NCI-H446 treated with DMSO at 0.1 percent for 48 hours (cell line): ENCODE measurements around the gene MKLN1.
"Not testable (repeated sequence)": the region's sequence is repeated elsewhere in the genome, so short reads cannot be mapped to it uniquely, and the experiment has no call there.

Experiments used
- DNase-seq: peaks from one replicate; lab custom pipeline; 2025; lab: John Stamatoyannopoulos, UW

Gene MKLN1

GRCh38 chr7:131312838-131313237 lies 14.8 kb upstream of the MKLN1 start:
- DNase-seq: no peak

- DNase-seq: no peak
Observed at GRCh38 chr7:131320603-131321002, 7.1 kb upstream of the MKLN1 start.

GRCh38 chr7:131321656-131322055 lies 6.0 kb upstream of the MKLN1 start:
- DNase-seq: no peak

- no peak for DNase-seq
Observed at GRCh38 chr7:131322061-131322460, 5.6 kb upstream of the MKLN1 start.

GRCh38 chr7:131322861-131323260 lies 4.8 kb upstream of the MKLN1 start:
- DNase-seq: no peak

GRCh38 chr7:131325179-131325840 lies 2.4 kb upstream of the MKLN1 start:
- no peak for DNase-seq

GRCh38 chr7:131326576-131326975 lies 1.1 kb upstream of the MKLN1 start:
- no peak for DNase-seq

GRCh38 chr7:131327049-131327625 lies 539 bp upstream of the MKLN1 start:
- no peak for DNase-seq

- DNase-seq: no peak
Observed at GRCh38 chr7:131328377-131329175, 900 bp downstream of the MKLN1 start.

GRCh38 chr7:131329176-131329570 lies 1.5 kb downstream of the MKLN1 start:
- DNase-seq: no peak

GRCh38 chr7:131330299-131330698 lies 2.6 kb downstream of the MKLN1 start:
- DNase-seq: no peak

GRCh38 chr7:131331806-131332205 lies 4.1 kb downstream of the MKLN1 start:
- DNase-seq: no peak

GRCh38 chr7:131332729-131333128 lies 5.1 kb downstream of the MKLN1 start:
- DNase-seq: not testable (repeated sequence)

- DNase-seq: no peak
Observed at GRCh38 chr7:131335639-131336381, 8.1 kb downstream of the MKLN1 start.

GRCh38 chr7:131336956-131337355 lies 9.3 kb downstream of the MKLN1 start:
- DNase-seq: no peak

- no peak for DNase-seq
Observed at GRCh38 chr7:131338173-131338572, 10.5 kb downstream of the MKLN1 start.

GRCh38 chr7:131338691-131339390 lies 11.2 kb downstream of the MKLN1 start:
- DNase-seq: no peak

GRCh38 chr7:131341690-131342089 lies 14.0 kb downstream of the MKLN1 start:
- DNase-seq: no peak

- no peak for DNase-seq
Observed at GRCh38 chr7:131342864-131343442, 15.3 kb downstream of the MKLN1 start.

- DNase-seq: no peak
Observed at GRCh38 chr7:131346885-131347592, 19.4 kb downstream of the MKLN1 start.

- DNase-seq: no peak
Observed at GRCh38 chr7:131352032-131352431, 24.4 kb downstream of the MKLN1 start.
